WTC11 (cell line): ENCODE results near the gene ANTXR2.

Source experiments
- CBFB ChIP-seq: sonication (generic); formaldehyde crosslinking; IDR thresholded peaks from 2 replicates; pipeline ENCODE4 v1.8.1; 2022; ENCODE audit warnings: mild to moderate bottlenecking, low read depth, missing genetic modification reagents
- CTCF ChIP-seq: fragments of 200-600 bp; IDR thresholded peaks from 2 replicates; pipeline ENCODE4 v1.8.0; 2022; ENCODE audit warnings: antibody characterized with exemption
- FOXJ3 ChIP-seq: sonication (generic); formaldehyde crosslinking; IDR thresholded peaks from 2 replicates; pipeline ENCODE4 v1.9.0; 2021; ENCODE audit warnings: missing genetic modification reagents, mild to moderate bottlenecking, borderline replicate concordance
- NR3C1 ChIP-seq: sonication (generic); formaldehyde crosslinking; conservative IDR thresholded peaks from 2 replicates; pipeline ENCODE4 v1.8.1; 2023; ENCODE audit warnings: low read depth, mild to moderate bottlenecking, missing genetic modification reagents
- PRDM15 ChIP-seq: sonication (generic); formaldehyde crosslinking; IDR thresholded peaks from 2 replicates; pipeline ENCODE4 v1.8.0; 2022; ENCODE audit warnings: missing genetic modification reagents
- ZNF396 ChIP-seq: fragments of 250-450 bp; sonication (Bioruptor Pico); IDR thresholded peaks from 2 replicates; pipeline ENCODE4 v1.8.0; 2021; ENCODE audit warnings: mild to moderate bottlenecking, moderate library complexity, borderline replicate concordance
- TF ChIP-seq, protein P1 (sequence below): sonication (generic); formaldehyde crosslinking; IDR thresholded peaks from 2 replicates; pipeline ENCODE4 v1.8.0; 2022; ENCODE audit warnings: mild to moderate bottlenecking, missing genetic modification reagents
- TF ChIP-seq, protein P2 (sequence below): sonication (generic); formaldehyde crosslinking; IDR thresholded peaks from 2 replicates; pipeline ENCODE4 v1.8.1; 2023; ENCODE audit warnings: mild to moderate bottlenecking, missing genetic modification reagents, moderate library complexity

GRCh38 chr4:79947386-79947785, 125.6 kb downstream of the ANTXR2 start:
- no peak for TF ChIP-seq CBFB (CRISPR knock-in tag)
- TF ChIP-seq NR3C1 (CRISPR knock-in tag): no peak
- TF ChIP-seq ZNF396 (CRISPR knock-in tag): no peak
- TF ChIP-seq FOXJ3 (CRISPR knock-in tag): no peak
- TF ChIP-seq, protein P1, sequence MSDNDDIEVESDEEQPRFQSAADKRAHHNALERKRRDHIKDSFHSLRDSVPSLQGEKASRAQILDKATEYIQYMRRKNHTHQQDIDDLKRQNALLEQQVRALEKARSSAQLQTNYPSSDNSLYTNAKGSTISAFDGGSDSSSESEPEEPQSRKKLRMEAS (CRISPR knock-in tag): no peak
- no peak for TF ChIP-seq CTCF
- TF ChIP-seq PRDM15 (CRISPR knock-in tag): no peak
- TF ChIP-seq, protein P2, sequence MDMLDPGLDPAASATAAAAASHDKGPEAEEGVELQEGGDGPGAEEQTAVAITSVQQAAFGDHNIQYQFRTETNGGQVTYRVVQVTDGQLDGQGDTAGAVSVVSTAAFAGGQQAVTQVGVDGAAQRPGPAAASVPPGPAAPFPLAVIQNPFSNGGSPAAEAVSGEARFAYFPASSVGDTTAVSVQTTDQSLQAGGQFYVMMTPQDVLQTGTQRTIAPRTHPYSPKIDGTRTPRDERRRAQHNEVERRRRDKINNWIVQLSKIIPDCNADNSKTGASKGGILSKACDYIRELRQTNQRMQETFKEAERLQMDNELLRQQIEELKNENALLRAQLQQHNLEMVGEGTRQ (CRISPR knock-in tag): no peak
